ENCODE results near the gene SP4. TPM values are rescaled to one million over a fixed set of nuclear protein-coding genes. Genes with fewer than 3 reads are reported as not detected.

Gene SP4
- total RNA-seq, 6 experiments from 2014 or later: 1.2 to 3.2 (median 2.3) TPM

DNA sequence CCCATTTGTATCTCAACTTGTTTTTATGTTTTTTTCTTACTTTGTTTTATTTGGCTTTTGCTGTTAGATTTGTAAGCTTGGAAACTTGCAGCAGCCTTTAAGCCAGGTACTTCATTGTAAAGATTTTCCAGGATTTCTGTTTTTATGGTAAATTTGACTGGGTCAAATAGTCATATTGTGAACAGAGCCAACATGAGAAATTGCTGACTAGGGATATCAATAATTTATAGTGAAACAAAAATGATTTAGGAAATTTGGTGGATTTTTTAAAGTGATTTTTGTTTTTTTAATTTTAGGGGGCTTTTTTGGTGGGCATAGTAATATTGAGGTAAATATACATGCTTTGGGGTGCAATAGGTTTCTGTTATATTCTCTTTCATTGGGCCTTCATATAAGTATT, 22.2 kb downstream of the SP4 start:
- Histone ChIP-seq H3K27ac (no peak overlapping the region), H3K9me3 (no peaks in the 10 kb centered on the region), H3K4me3 (no peak overlapping the region), H3K4me1 (no peaks in the 10 kb centered on the region), H3K27me3 (no peaks in the 10 kb centered on the region), H3K36me3 (no peaks in the 10 kb centered on the region)
- no peak for TF ChIP-seq POLR2A (IDR thresholded peaks at IDR 0.05)
- TF ChIP-seq, protein P1, sequence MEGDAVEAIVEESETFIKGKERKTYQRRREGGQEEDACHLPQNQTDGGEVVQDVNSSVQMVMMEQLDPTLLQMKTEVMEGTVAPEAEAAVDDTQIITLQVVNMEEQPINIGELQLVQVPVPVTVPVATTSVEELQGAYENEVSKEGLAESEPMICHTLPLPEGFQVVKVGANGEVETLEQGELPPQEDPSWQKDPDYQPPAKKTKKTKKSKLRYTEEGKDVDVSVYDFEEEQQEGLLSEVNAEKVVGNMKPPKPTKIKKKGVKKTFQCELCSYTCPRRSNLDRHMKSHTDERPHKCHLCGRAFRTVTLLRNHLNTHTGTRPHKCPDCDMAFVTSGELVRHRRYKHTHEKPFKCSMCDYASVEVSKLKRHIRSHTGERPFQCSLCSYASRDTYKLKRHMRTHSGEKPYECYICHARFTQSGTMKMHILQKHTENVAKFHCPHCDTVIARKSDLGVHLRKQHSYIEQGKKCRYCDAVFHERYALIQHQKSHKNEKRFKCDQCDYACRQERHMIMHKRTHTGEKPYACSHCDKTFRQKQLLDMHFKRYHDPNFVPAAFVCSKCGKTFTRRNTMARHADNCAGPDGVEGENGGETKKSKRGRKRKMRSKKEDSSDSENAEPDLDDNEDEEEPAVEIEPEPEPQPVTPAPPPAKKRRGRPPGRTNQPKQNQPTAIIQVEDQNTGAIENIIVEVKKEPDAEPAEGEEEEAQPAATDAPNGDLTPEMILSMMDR (IDR thresholded peaks at IDR 0.05): no peak
- DNase-seq: no peak
- intact Hi-C loops (cut with DNase I): no loop called here
- no peak for ATAC-seq

DNA sequence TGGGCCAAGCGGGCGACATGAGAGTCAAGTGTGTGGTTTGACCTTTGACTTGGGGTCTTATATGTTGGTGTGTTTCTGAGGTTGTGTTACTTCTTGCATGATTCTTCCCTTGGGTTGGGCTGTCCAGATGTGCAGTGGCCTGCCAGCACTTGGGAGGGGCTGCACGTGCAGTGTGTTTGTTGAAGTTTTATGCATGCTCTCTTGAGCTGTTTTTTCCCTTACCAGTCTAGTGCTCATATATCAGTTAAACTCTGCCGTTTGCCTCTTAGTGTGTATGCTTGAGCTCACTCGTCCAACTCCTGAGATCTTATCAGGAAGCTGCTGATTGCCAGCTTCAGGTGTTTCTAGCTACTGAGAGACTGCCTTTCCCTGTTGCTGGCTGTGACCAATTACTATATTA, 23.1 kb downstream of the SP4 start:
- no peak for TF ChIP-seq POLR2A (IDR thresholded peaks at IDR 0.05)
- TF ChIP-seq, protein P1 (IDR thresholded peaks at IDR 0.05): no peak
- WGBS (ENCODE audit: insufficient coverage, low coverage, low lambda C conversion rate, missing lambda C conversion rate): 81% methylated on average over 5 of the region's 5 CpGs
- H3K27me3 ChIP-seq: no peaks in the 10 kb centered on the region
- intact Hi-C loops (cut with DNase I): no loop called here
- H3K4me3 ChIP-seq: no peak overlapping the region
- no peaks in the 10 kb centered on the region for H3K36me3 ChIP-seq
- ATAC-seq (no peak), DNase-seq (no peak)
- no peaks in the 10 kb centered on the region for H3K9me3 ChIP-seq
- no peak overlapping the region for H3K27ac ChIP-seq
- H3K4me1 ChIP-seq: no peaks in the 10 kb centered on the region

DNA sequence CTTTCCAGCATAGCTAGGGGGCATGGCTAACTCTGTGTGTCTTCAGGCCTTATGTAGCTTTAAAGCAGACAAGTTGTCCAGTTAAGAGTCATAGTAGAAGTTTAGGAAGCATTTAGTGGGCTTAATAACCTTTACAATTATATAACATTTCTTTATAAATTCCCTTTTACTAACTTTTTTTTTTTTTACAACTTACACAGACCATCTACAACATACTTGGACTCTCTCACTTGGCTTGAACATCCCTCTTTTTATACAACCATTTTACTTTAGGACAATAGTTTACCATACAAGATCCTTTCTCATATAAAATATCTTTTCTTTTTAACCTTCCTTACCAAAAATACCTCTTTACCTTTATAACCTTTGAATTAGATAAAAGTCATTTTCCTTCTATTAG, 26.3 kb downstream of the SP4 start:
- no peaks in the 10 kb centered on the region for H3K9me3 ChIP-seq
- H3K36me3 ChIP-seq: no peaks in the 10 kb centered on the region
- no peak for TF ChIP-seq POLR2A (IDR thresholded peaks at IDR 0.05)
- TF ChIP-seq, protein P1 (IDR thresholded peaks at IDR 0.05): no peak
- no peak overlapping the region for H3K4me3 ChIP-seq
- no peaks in the 10 kb centered on the region for H3K4me1 ChIP-seq
- no peak for DNase-seq
- intact Hi-C loops (cut with DNase I): no loop called here
- H3K27ac ChIP-seq: no peak overlapping the region
- H3K27me3 ChIP-seq: no peaks in the 10 kb centered on the region
- no peak for ATAC-seq

DNA sequence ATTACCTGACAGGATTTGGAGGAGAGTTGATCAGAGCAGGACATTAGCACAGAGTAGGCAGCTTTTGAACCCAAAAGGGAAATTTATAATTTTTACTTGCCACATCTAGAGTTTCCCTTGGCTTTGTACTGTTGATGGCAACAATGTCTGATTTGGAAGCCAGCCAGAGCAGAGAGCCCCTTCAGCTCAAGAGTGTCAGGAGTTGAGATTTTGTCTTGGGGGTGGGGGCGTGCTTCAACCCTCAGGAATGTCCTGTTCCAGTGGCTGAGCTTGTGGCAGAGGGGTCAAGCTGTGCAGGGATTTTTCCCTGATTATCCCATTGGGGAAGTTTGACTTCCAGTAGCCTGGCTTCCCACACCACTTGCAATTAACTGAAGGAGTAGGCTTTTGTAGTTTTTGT, 27.0 kb downstream of the SP4 start:
- H3K36me3 ChIP-seq: no peaks in the 10 kb centered on the region
- no peak for ATAC-seq
- WGBS (ENCODE audit: insufficient coverage, low coverage, low lambda C conversion rate, missing lambda C conversion rate): no CpG with 5 or more reads among the region's 1 CpG
- H3K9me3 ChIP-seq: no peaks in the 10 kb centered on the region
- no peak overlapping the region for H3K27ac ChIP-seq
- no peak for DNase-seq
- no peak overlapping the region for H3K4me3 ChIP-seq
- intact Hi-C loops (cut with DNase I): no loop called here
- TF ChIP-seq, protein P1 (IDR thresholded peaks at IDR 0.05): no peak
- TF ChIP-seq POLR2A (IDR thresholded peaks at IDR 0.05): no peak
- H3K27me3 ChIP-seq: no peaks in the 10 kb centered on the region
- no peaks in the 10 kb centered on the region for H3K4me1 ChIP-seq

DNA sequence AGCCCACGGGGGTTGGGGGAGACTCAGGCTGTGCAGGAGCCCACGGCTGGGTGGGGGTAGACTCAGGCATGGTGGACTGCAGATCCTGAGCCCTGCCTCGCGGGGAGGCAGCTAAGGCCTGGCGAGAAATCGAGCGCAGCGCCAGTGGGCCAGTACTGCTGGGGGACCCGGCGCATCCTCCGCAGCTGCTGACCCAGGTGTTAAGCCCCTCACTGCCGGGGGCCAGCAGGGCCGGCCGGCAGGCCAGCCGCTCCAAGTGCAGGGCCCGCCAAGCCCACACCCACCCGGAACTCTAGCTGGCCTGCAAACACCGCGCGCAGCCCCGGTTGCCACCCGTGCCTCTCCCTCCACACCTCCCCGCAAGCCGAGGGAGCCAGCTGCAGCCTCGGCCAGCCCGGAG, 33.4 kb downstream of the SP4 start:
- H3K27me3 ChIP-seq: no peaks in the 10 kb centered on the region
- no peaks in the 10 kb centered on the region for H3K36me3 ChIP-seq
- H3K9me3 ChIP-seq: no peaks in the 10 kb centered on the region
- TF ChIP-seq, protein P1 (IDR thresholded peaks at IDR 0.05): no peak
- no peak for TF ChIP-seq POLR2A (IDR thresholded peaks at IDR 0.05)
- DNase-seq: no peak
- WGBS (ENCODE audit: insufficient coverage, low coverage, low lambda C conversion rate, missing lambda C conversion rate): no CpG with 5 or more reads among the region's 26 CpGs
- H3K4me1 ChIP-seq: no peaks in the 10 kb centered on the region
- no peak for ATAC-seq
- intact Hi-C loops (cut with DNase I): no loop called here
- no peak overlapping the region for H3K27ac ChIP-seq
- H3K4me3 ChIP-seq: no peak overlapping the region

Data from right lobe of liver (tissue), 6 donors.